Naive thymus-derived CD8-positive, alpha-beta T cell (primary cell): Measurements from ENCODE around the gene SLC25A29. TPM values are rescaled to one million over a fixed set of nuclear protein-coding genes. Genes with fewer than 3 reads are reported as not detected.
"Not testable (repeated sequence)": the region's sequence is repeated elsewhere in the genome, so short reads cannot be mapped to it uniquely, and the experiment has no call there.

Experiments used
- ATAC-seq, 2 donors: fragments of 150-1000 bp; cut with Tn5 transposase in 1 of 2; sonication (Bioruptor Pico), chemical (Tn5 transposase) in 1 of 2; 1 replicate in 1 of 2; 2 replicates in 1 of 2; pipeline ENCODE4 v1.10.0; 2021; ENCODE audit warnings: mild to moderate bottlenecking in 2 of 2, moderate library complexity in 2 of 2
- POLR2A ChIA-PET: fragments of 350-600 bp; sonication (Branson Sonifier 250); formaldehyde crosslinking; loops from one replicate; lab custom pipeline; 2021; ENCODE audit warnings: antibody characterized with exemption; lab: Charles Lee
- DNase-seq, 10 donors: peaks; one replicate each; pipeline versions ENCODE4 v3.0.0 to v3.0.0-alpha.2; 2020 to 2022
- H3K27ac Mint-ChIP-seq, 10 donors: one replicate each; pipeline ENCODE4 v1.8.0; 2020 to 2022; ENCODE audit warnings: mild to moderate bottlenecking in 10 of 10, mixed read lengths in 10 of 10, moderate library complexity in 4 of 10, inconsistent platforms in 1 of 10
- H3K27me3 Mint-ChIP-seq, 5 donors: one replicate each; pipeline ENCODE4 v1.8.0; 2021 to 2022; ENCODE audit warnings: mixed read lengths in 5 of 5
- H3K36me3 Mint-ChIP-seq, 3 donors: one replicate each; pipeline ENCODE4 v1.8.0; 2020 to 2022; ENCODE audit warnings: mixed read lengths in 3 of 3, mild to moderate bottlenecking in 2 of 3, inconsistent platforms in 1 of 3
- H3K4me1 Mint-ChIP-seq, 4 donors: one replicate each; pipeline ENCODE4 v1.8.0; 2021 to 2022; ENCODE audit warnings: mixed read lengths in 4 of 4
- H3K4me3 Mint-ChIP-seq, 10 donors: one replicate each; pipeline ENCODE4 v1.8.0; 2020 to 2022; ENCODE audit warnings: mild to moderate bottlenecking in 10 of 10, mixed read lengths in 10 of 10, moderate library complexity in 6 of 10, inconsistent platforms in 1 of 10
- H3K9me3 Mint-ChIP-seq, 9 donors: one replicate each; pipeline ENCODE4 v1.8.0; 2020 to 2022; ENCODE audit warnings: mixed read lengths in 9 of 9, mild to moderate bottlenecking in 3 of 9, inconsistent platforms in 1 of 9, moderate library complexity in 1 of 9
- polyA plus RNA-seq, 3 donors: library from polyadenylated mRNA; unstranded; fragments of 300-500 nt; fragmentation: Illumina TruSeq; gene quantifications; one replicate each; pipeline ENCODE4 v1.2.3, GENCODE V29; 2021
- total RNA-seq, 8 experiments: library from RNA in 2 of 8; stranded (reverse) in 2 of 8; gene quantifications; one replicate each; pipeline ENCODE4 v1.2.3 and lab custom pipeline; 2021 to 2026

The SLC25A29 gene
- total and polyA plus RNA-seq, 5 experiments from 2014 or later, result 2.7 to 18.5 (median 8.8) TPM

- no peak overlapping the region for H3K27ac Mint-ChIP-seq
- ATAC-seq, result no peak
- H3K9me3 Mint-ChIP-seq, result no peaks in the 10 kb centered on the region
- no peaks in the 10 kb centered on the region for H3K36me3 Mint-ChIP-seq
- DNase-seq, result no peak
- peaks cover 3 to 20% (median 6%) of the 10 kb centered on the region in 4 donors for H3K4me1 Mint-ChIP-seq
- H3K27me3 Mint-ChIP-seq, result no peaks in the 10 kb centered on the region
- POLR2A ChIA-PET, result interaction anchor here (1.1 kb wide), 1 partner anchor 10 kb away, joined by 3 read pairs; no protein-coding TSS in a partner anchor
- no peak overlapping the region for H3K4me3 Mint-ChIP-seq
These were observed 8.5 kb upstream of the SLC25A29 start for GRCh38 chr14:100314724-100315123.

GRCh38 chr14:100313464-100314230 is 7.4 kb upstream of the SLC25A29 start:
- Mint-ChIP-seq H3K4me3 (no peak overlapping the region), H3K36me3 (no peaks in the 10 kb centered on the region), H3K4me1 (peaks cover 3 to 20% (median 8%) of the 10 kb centered on the region in 4 donors), H3K27ac (no peak overlapping the region), H3K9me3 (no peaks in the 10 kb centered on the region), H3K27me3 (no peaks in the 10 kb centered on the region)
- POLR2A ChIA-PET, result interaction anchor here (1.1 kb wide), 1 partner anchor 9 kb away, joined by 3 read pairs; no protein-coding TSS in a partner anchor
- ATAC-seq (no peak), DNase-seq (no peak)

GRCh38 chr14:100312877-100313400 is 6.7 kb upstream of the SLC25A29 start:
- no peaks in the 10 kb centered on the region for H3K9me3 Mint-ChIP-seq
- POLR2A ChIA-PET, result no interaction called here
- H3K36me3 Mint-ChIP-seq, result no peaks in the 10 kb centered on the region
- H3K4me3 Mint-ChIP-seq, result no peak overlapping the region
- ATAC-seq (no peak), DNase-seq (no peak)
- peak overlapping the region in 2 of 10 donors; percentile 19 to 56 for H3K27ac Mint-ChIP-seq
- H3K27me3 Mint-ChIP-seq, result no peaks in the 10 kb centered on the region
- H3K4me1 Mint-ChIP-seq, result peaks cover 3 to 19% (median 13%) of the 10 kb centered on the region in 4 donors

GRCh38 chr14:100312110-100312876 is 6.0 kb upstream of the SLC25A29 start:
- H3K4me1 Mint-ChIP-seq, result peaks cover 7 to 23% (median 14%) of the 10 kb centered on the region in 4 donors
- H3K4me3 Mint-ChIP-seq, result peak overlapping the region in 2 of 10 donors; percentile 16 to 34
- ATAC-seq, POLR2A ChIA-PET, H3K9me3 Mint-ChIP-seq, H3K27me3 Mint-ChIP-seq, DNase-seq, H3K36me3 Mint-ChIP-seq: not testable (repeated sequence)
- H3K27ac Mint-ChIP-seq, result peak overlapping the region in 3 of 10 donors; percentile 19 to 58 (median 56)

GRCh38 chr14:100309028-100309737 is 2.9 kb upstream of the SLC25A29 start:
- Mint-ChIP-seq H3K36me3 (no peaks in the 10 kb centered on the region), H3K27me3 (no peaks in the 10 kb centered on the region), H3K4me3 (peak overlapping the region in 2 of 10 donors; percentile 6 to 18), H3K4me1 (peaks cover 9 to 43% (median 24%) of the 10 kb centered on the region in 4 donors), H3K9me3 (no peaks in the 10 kb centered on the region), H3K27ac (peak overlapping the region in 3 of 10 donors; percentile 38 to 68 (median 61))
- ATAC-seq, result no peak
- no peak for DNase-seq
- POLR2A ChIA-PET, result no interaction called here

- H3K27me3 Mint-ChIP-seq, ATAC-seq, POLR2A ChIA-PET, H3K36me3 Mint-ChIP-seq, DNase-seq, H3K9me3 Mint-ChIP-seq: not testable (repeated sequence)
- Mint-ChIP-seq H3K4me3 (peak overlapping the region in 2 of 10 donors; percentile 6 to 43), H3K4me1 (peaks cover 9 to 50% (median 26%) of the 10 kb centered on the region in 4 donors), H3K27ac (peak overlapping the region in 5 of 10 donors; percentile 26 to 59 (median 38))
These were observed 2.2 kb upstream of the SLC25A29 start for GRCh38 chr14:100308427-100308792.

GRCh38 chr14:100307766-100308426 is 1.7 kb upstream of the SLC25A29 start:
- H3K4me1 Mint-ChIP-seq, result peaks cover 12 to 55% (median 26%) of the 10 kb centered on the region in 4 donors
- H3K9me3 Mint-ChIP-seq, result no peaks in the 10 kb centered on the region
- peak overlapping the region in 2 of 10 donors; percentile 26 to 54 for H3K27ac Mint-ChIP-seq
- DNase-seq (no peak), ATAC-seq (no peak)
- no peaks in the 10 kb centered on the region for H3K36me3 Mint-ChIP-seq
- H3K4me3 Mint-ChIP-seq, result peak overlapping the region in 9 of 10 donors; percentile 70 to 89 (median 84)
- POLR2A ChIA-PET, result interaction anchor here (0.6 kb wide), 1 partner anchor 10 kb away, joined by 4 read pairs; no protein-coding TSS in a partner anchor
- no peaks in the 10 kb centered on the region for H3K27me3 Mint-ChIP-seq

GRCh38 chr14:100306998-100307765 is 938 bp upstream of the SLC25A29 start:
- H3K4me3 Mint-ChIP-seq, result peak overlapping the region; percentile 75 to 89 (median 83)
- peak in 1 of 10 donors; percentile 10 for DNase-seq
- no peaks in the 10 kb centered on the region for H3K27me3 Mint-ChIP-seq
- peaks cover 12 to 57% (median 20%) of the 10 kb centered on the region in 4 donors for H3K4me1 Mint-ChIP-seq
- POLR2A ChIA-PET, result interaction anchor here (0.6 to 1.1 kb wide), 3 partner anchors 11 to 94 kb away, joined by 3 to 4 read pairs (median 3); no protein-coding TSS in a partner anchor
- ATAC-seq, result peak; percentile 3 to 5
- H3K36me3 Mint-ChIP-seq, result no peaks in the 10 kb centered on the region
- no peaks in the 10 kb centered on the region for H3K9me3 Mint-ChIP-seq
- H3K27ac Mint-ChIP-seq, result peak overlapping the region in 7 of 10 donors; percentile 26 to 80 (median 54)

- no peaks in the 10 kb centered on the region for H3K27me3 Mint-ChIP-seq
- H3K4me1 Mint-ChIP-seq, result peaks cover 12 to 50% (median 16%) of the 10 kb centered on the region in 4 donors
- peak overlapping the region; percentile 79 to 92 (median 87) for H3K4me3 Mint-ChIP-seq
- DNase-seq, result peak in 9 of 10 donors; percentile 25 to 75 (median 44)
- H3K36me3 Mint-ChIP-seq, result no peaks in the 10 kb centered on the region
- no peaks in the 10 kb centered on the region for H3K9me3 Mint-ChIP-seq
- POLR2A ChIA-PET, result interaction anchor here (0.5 to 1.2 kb wide), 2 partner anchors 9 to 1055 kb away, joined by 3 read pairs; no protein-coding TSS in a partner anchor
- peak; percentile 26 to 32 for ATAC-seq
- peak overlapping the region in 6 of 10 donors; percentile 43 to 92 (median 86) for H3K27ac Mint-ChIP-seq
These were observed 732 bp downstream of the SLC25A29 start for GRCh38 chr14:100305324-100306100.

GRCh38 chr14:100304825-100305323 is 1.4 kb downstream of the SLC25A29 start:
- Mint-ChIP-seq H3K27ac (peak overlapping the region in 6 of 10 donors; percentile 57 to 92 (median 86)), H3K4me3 (peak overlapping the region; percentile 79 to 92 (median 87)), H3K27me3 (no peaks in the 10 kb centered on the region), H3K9me3 (no peaks in the 10 kb centered on the region), H3K36me3 (no peaks in the 10 kb centered on the region), H3K4me1 (peaks cover 12 to 50% (median 16%) of the 10 kb centered on the region in 4 donors)
- DNase-seq (peak in 3 of 10 donors; percentile 15 to 23 (median 16)), ATAC-seq (no peak)
- POLR2A ChIA-PET, result interaction anchor here (1.2 kb wide), 1 partner anchor 9 kb away, joined by 3 read pairs; no protein-coding TSS in a partner anchor
